WTC11 (cell line): ENCODE results near the gene CCM2. TPM values are rescaled to one million over a fixed set of nuclear protein-coding genes. Genes with fewer than 3 reads are reported as not detected.

ENCODE experiments used
- ATAC-seq: fragments of 200-7000 bp; cut with Tn5 transposase; 2 replicates; pipeline ENCODE4 v1.10.0; 2021; ENCODE audit warnings: mild to moderate bottlenecking, moderate library complexity
- CTCF ChIA-PET: fragments of 300-600 bp; sonication (Branson Sonifier 250); formaldehyde crosslinking; loops from one replicate; lab custom pipeline; 2021; ENCODE audit warnings: antibody characterized with exemption; lab: Charles Lee
- POLR2A ChIA-PET: fragments of 350-600 bp; sonication (Branson Sonifier 250); formaldehyde crosslinking; loops from one replicate; lab custom pipeline; 2021; ENCODE audit warnings: antibody characterized with exemption; lab: Charles Lee
- DNase-seq: peaks from one replicate; pipeline ENCODE4 v3.0.0; 2021; ENCODE audit warnings: low spot score
- H3K27ac Mint-ChIP-seq: 2 replicates; pipeline ENCODE4 v1.8.0; 2021; ENCODE audit warnings: mixed read lengths
- H3K27me3 Mint-ChIP-seq: 2 replicates; pipeline ENCODE4 v1.8.0; 2021; ENCODE audit warnings: low read depth, mild to moderate bottlenecking, moderate library complexity, mixed read lengths
- H3K36me3 Mint-ChIP-seq: 2 replicates; pipeline ENCODE4 v1.8.0; 2021; ENCODE audit warnings: mixed read lengths
- H3K4me1 Mint-ChIP-seq: 2 replicates; pipeline ENCODE4 v1.8.0; 2022; ENCODE audit warnings: mixed read lengths
- H3K4me3 Mint-ChIP-seq: 2 replicates; pipeline ENCODE4 v1.8.0; 2021; ENCODE audit warnings: mild to moderate bottlenecking, moderate library complexity, mixed read lengths
- H3K9me3 Mint-ChIP-seq: 2 replicates; pipeline ENCODE4 v1.8.0; 2021; ENCODE audit warnings: mixed read lengths
- CREM ChIP-seq: sonication (generic); formaldehyde crosslinking; IDR thresholded peaks from 2 replicates; pipeline ENCODE4 v1.8.1; 2022; ENCODE audit warnings: mild to moderate bottlenecking, missing genetic modification reagents, moderate library complexity
- GABPB1 ChIP-seq: sonication (generic); formaldehyde crosslinking; IDR thresholded peaks from 2 replicates; pipeline ENCODE4 v1.8.1; 2023; ENCODE audit warnings: mild to moderate bottlenecking, missing genetic modification reagents
- HMGA2 ChIP-seq: fragments of 250-450 bp; sonication (Bioruptor Pico); IDR thresholded peaks from 2 replicates; pipeline ENCODE4 v1.4.0; 2021; ENCODE audit warnings: mild to moderate bottlenecking, moderate library complexity
- KAT7 ChIP-seq: sonication (generic); formaldehyde crosslinking; IDR thresholded peaks from 2 replicates; pipeline ENCODE4 v1.8.1; 2023; ENCODE audit warnings: missing genetic modification reagents, mild to moderate bottlenecking, borderline replicate concordance
- NFYB ChIP-seq: sonication (generic); formaldehyde crosslinking; conservative IDR thresholded peaks from 2 replicates; pipeline ENCODE4 v1.8.0; 2022; ENCODE audit warnings: low read depth, missing genetic modification reagents
- NR3C1 ChIP-seq: sonication (generic); formaldehyde crosslinking; conservative IDR thresholded peaks from 2 replicates; pipeline ENCODE4 v1.8.1; 2023; ENCODE audit warnings: low read depth, mild to moderate bottlenecking, missing genetic modification reagents
- SMAD3 ChIP-seq: sonication (generic); formaldehyde crosslinking; IDR thresholded peaks from 2 replicates; pipeline ENCODE4 v1.8.0; 2022; ENCODE audit warnings: missing genetic modification reagents, mild to moderate bottlenecking, borderline replicate concordance
- total RNA-seq: library from RNA; stranded (reverse); gene quantifications from 3 replicates; pipeline ENCODE4 v1.2.3, GENCODE V29; 2021
- TF ChIP-seq, protein P1 (sequence below): sonication (generic); formaldehyde crosslinking; IDR thresholded peaks from 2 replicates; pipeline ENCODE4 v1.8.0; 2022; ENCODE audit warnings: missing genetic modification reagents
- TF ChIP-seq, protein P2 (sequence below): sonication (generic); formaldehyde crosslinking; IDR thresholded peaks from 2 replicates; pipeline ENCODE4 v1.8.1; 2023; ENCODE audit warnings: mild to moderate bottlenecking, missing genetic modification reagents, moderate library complexity
- TF ChIP-seq, protein P3 (sequence below): fragments of 250-450 bp; sonication (Bioruptor Pico); IDR thresholded peaks from 2 replicates; pipeline ENCODE4 v1.8.0; 2021; ENCODE audit warnings: mild to moderate bottlenecking
- TF ChIP-seq, protein P4 (sequence below): sonication (generic); formaldehyde crosslinking; IDR thresholded peaks from 2 replicates; pipeline ENCODE4 v1.8.1; 2023; ENCODE audit warnings: mild to moderate bottlenecking, missing genetic modification reagents

Gene CCM2
- total RNA-seq, 1 experiment from 2014 or later, result 32.7 TPM

DNA sequence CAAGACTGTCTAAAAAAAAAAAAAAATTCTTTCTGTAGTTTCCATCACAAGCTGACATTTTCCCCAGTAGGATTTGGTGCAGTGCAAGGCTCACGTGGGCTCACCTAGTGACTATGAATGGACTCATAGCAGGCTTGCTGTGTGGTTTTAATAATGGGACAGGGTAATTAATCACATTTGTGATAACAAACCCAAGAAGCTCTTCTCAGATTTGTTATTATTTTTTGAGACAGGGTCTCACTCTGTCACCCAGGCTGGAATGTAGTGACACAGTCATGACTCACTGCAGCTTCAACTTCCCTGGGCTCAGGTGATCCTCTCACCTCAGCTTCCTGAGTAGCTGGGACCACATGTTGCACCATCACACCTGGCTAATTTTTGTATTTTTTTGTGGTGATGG, 48.7 kb downstream of the CCM2 start:
- no peak for ATAC-seq
- no peak overlapping the region for H3K4me3 Mint-ChIP-seq
- H3K4me1 Mint-ChIP-seq, result no peaks in the 10 kb centered on the region
- POLR2A ChIA-PET, result no interaction called here
- TF ChIP-seq NR3C1 (CRISPR knock-in tag) (no peak), GABPB1 (CRISPR knock-in tag) (no peak), SMAD3 (CRISPR knock-in tag) (no peak), NFYB (CRISPR knock-in tag) (no peak), KAT7 (CRISPR knock-in tag) (no peak)
- TF ChIP-seq, protein P1, sequence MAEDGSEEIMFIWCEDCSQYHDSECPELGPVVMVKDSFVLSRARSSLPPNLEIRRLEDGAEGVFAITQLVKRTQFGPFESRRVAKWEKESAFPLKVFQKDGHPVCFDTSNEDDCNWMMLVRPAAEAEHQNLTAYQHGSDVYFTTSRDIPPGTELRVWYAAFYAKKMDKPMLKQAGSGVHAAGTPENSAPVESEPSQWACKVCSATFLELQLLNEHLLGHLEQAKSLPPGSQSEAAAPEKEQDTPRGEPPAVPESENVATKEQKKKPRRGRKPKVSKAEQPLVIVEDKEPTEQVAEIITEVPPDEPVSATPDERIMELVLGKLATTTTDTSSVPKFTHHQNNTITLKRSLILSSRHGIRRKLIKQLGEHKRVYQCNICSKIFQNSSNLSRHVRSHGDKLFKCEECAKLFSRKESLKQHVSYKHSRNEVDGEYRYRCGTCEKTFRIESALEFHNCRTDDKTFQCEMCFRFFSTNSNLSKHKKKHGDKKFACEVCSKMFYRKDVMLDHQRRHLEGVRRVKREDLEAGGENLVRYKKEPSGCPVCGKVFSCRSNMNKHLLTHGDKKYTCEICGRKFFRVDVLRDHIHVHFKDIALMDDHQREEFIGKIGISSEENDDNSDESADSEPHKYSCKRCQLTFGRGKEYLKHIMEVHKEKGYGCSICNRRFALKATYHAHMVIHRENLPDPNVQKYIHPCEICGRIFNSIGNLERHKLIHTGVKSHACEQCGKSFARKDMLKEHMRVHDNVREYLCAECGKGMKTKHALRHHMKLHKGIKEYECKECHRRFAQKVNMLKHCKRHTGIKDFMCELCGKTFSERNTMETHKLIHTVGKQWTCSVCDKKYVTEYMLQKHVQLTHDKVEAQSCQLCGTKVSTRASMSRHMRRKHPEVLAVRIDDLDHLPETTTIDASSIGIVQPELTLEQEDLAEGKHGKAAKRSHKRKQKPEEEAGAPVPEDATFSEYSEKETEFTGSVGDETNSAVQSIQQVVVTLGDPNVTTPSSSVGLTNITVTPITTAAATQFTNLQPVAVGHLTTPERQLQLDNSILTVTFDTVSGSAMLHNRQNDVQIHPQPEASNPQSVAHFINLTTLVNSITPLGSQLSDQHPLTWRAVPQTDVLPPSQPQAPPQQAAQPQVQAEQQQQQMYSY (CRISPR knock-in tag), result no peak
- TF ChIP-seq, protein P2, sequence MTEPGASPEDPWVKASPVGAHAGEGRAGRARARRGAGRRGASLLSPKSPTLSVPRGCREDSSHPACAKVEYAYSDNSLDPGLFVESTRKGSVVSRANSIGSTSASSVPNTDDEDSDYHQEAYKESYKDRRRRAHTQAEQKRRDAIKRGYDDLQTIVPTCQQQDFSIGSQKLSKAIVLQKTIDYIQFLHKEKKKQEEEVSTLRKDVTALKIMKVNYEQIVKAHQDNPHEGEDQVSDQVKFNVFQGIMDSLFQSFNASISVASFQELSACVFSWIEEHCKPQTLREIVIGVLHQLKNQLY (CRISPR knock-in tag), result no peak
- H3K27ac Mint-ChIP-seq, result no peak overlapping the region
- CTCF ChIA-PET, result no interaction called here
- H3K36me3 Mint-ChIP-seq, result peaks cover 8% of the 10 kb centered on the region
- no peak for DNase-seq
- no peaks in the 10 kb centered on the region for H3K27me3 Mint-ChIP-seq
- no peaks in the 10 kb centered on the region for H3K9me3 Mint-ChIP-seq

DNA sequence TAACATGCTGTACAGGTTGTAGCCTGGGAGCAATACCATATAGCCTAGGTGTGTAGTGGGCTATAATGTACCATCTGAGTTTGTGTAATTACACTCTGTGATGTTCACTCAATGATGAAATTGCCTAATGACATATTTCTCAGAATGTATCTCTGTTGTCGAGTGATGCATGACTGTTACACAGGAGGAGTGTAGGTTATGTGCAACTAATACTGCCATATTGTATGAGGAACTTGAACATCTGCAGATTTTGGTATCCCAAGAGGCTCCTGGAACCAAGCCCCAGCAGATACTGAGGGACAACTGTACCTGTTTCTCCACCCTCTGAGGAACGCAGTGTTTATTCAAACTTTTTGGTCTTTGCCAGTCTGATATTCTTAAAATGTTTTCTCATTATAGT, 50.2 kb downstream of the CCM2 start:
- no peak for TF ChIP-seq GABPB1 (CRISPR knock-in tag)
- no peaks in the 10 kb centered on the region for H3K4me1 Mint-ChIP-seq
- ATAC-seq (no peak), DNase-seq (no peak)
- ChIA-PET POLR2A (no interaction called here), CTCF (no interaction called here)
- no peaks in the 10 kb centered on the region for H3K9me3 Mint-ChIP-seq
- H3K27ac Mint-ChIP-seq, result no peak overlapping the region
- H3K4me3 Mint-ChIP-seq, result no peak overlapping the region
- no peaks in the 10 kb centered on the region for H3K27me3 Mint-ChIP-seq
- H3K36me3 Mint-ChIP-seq, result peaks cover 3% of the 10 kb centered on the region

DNA sequence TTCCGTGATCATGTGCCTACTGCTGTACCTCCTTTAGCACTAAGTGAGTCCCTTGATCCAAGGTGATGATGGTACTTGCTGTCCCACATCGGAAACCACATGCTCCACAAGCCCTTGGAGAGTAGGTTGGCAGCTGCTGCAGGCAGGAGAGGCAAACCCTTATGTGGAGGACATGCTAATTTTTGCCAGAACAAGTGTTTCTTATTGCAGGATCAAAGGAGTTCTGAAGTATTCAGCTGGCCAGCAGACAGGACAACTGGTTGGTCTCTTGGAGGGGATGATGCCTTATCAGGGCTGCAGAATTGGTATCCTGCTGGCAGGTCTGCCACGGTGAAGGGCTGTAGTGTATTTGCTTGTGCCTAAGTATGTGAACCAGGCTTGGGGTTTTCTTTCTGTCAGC, 52.0 kb downstream of the CCM2 start:
- DNase-seq (no peak), ATAC-seq (no peak)
- no peaks in the 10 kb centered on the region for H3K27me3 Mint-ChIP-seq
- H3K4me1 Mint-ChIP-seq, result no peaks in the 10 kb centered on the region
- no peak overlapping the region for H3K4me3 Mint-ChIP-seq
- no peak overlapping the region for H3K27ac Mint-ChIP-seq
- TF ChIP-seq, protein P3, sequence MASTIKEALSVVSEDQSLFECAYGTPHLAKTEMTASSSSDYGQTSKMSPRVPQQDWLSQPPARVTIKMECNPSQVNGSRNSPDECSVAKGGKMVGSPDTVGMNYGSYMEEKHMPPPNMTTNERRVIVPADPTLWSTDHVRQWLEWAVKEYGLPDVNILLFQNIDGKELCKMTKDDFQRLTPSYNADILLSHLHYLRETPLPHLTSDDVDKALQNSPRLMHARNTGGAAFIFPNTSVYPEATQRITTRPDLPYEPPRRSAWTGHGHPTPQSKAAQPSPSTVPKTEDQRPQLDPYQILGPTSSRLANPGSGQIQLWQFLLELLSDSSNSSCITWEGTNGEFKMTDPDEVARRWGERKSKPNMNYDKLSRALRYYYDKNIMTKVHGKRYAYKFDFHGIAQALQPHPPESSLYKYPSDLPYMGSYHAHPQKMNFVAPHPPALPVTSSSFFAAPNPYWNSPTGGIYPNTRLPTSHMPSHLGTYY (CRISPR knock-in tag), result no peak
- TF ChIP-seq HMGA2 (no peak), CREM (CRISPR knock-in tag) (no peak)
- TF ChIP-seq, protein P4, sequence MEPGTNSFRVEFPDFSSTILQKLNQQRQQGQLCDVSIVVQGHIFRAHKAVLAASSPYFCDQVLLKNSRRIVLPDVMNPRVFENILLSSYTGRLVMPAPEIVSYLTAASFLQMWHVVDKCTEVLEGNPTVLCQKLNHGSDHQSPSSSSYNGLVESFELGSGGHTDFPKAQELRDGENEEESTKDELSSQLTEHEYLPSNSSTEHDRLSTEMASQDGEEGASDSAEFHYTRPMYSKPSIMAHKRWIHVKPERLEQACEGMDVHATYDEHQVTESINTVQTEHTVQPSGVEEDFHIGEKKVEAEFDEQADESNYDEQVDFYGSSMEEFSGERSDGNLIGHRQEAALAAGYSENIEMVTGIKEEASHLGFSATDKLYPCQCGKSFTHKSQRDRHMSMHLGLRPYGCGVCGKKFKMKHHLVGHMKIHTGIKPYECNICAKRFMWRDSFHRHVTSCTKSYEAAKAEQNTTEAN (CRISPR knock-in tag), result no peak
- TF ChIP-seq, protein P1 (CRISPR knock-in tag), result no peak
- ChIA-PET CTCF (interaction anchor here (0.6 kb wide), 1 partner anchor 52 kb away, joined by 4 read pairs; no protein-coding TSS in a partner anchor), POLR2A (no interaction called here)
- H3K36me3 Mint-ChIP-seq, result peaks cover 3% of the 10 kb centered on the region; the same call in 1 of the 2 replicates
- H3K9me3 Mint-ChIP-seq, result peaks cover 4% of the 10 kb centered on the region; the same call in 1 of the 2 replicates
